Neural progenitor cell (in vitro differentiated cells): ENCODE data around the gene KLF13.

Experiments
- CTCF ChIP-seq: fragments of 200-600 bp; sonication (generic); IDR thresholded peaks from 2 replicates; pipeline ENCODE4 v1.5.1; 2017; ENCODE audit warnings: antibody characterized with exemption, mild to moderate bottlenecking
- EZH2 ChIP-seq: fragments of 200-600 bp; sonication (generic); IDR thresholded peaks from 2 replicates; pipeline ENCODE4 v1.6.1; 2017; ENCODE audit warnings: antibody characterized with exemption, mild to moderate bottlenecking, moderate library complexity

- TF ChIP-seq CTCF: no peak
- TF ChIP-seq EZH2: no peak
Observed at GRCh38 chr15:31344266-31344665, 17.6 kb downstream of the KLF13 start.
